ENCODE data around the gene CDKN1B.
A peak's percentile ranks its signal among the peaks of the same experiment; 100 is the strongest.
"Not testable (repeated sequence)": the region's sequence is repeated elsewhere in the genome, so short reads cannot be mapped to it uniquely, and the experiment has no call there.

CDKN1B gene

GRCh38 chr12:12736759-12737676, 19.9 kb downstream of the CDKN1B start:
- DNase-seq (ENCODE audit: low read depth), result no peak
- peak overlapping the region; percentile 29 for H3K4me3 ChIP-seq (ENCODE audit: low read depth, low read length)
- peak; percentile 50 for TF ChIP-seq CTCF (IDR thresholded peaks at IDR 0.05; ENCODE audit: low read depth, low read length, missing control alignments)

- not testable (repeated sequence) for DNase-seq (ENCODE audit: low read depth); H3K4me3 ChIP-seq (ENCODE audit: low read depth, low read length)
Measured at GRCh38 chr12:12738152-12738551, 21.0 kb downstream of the CDKN1B start.

GRCh38 chr12:12741660-12742059, 24.5 kb downstream of the CDKN1B start:
- no peak for TF ChIP-seq CTCF (IDR thresholded peaks at IDR 0.05; ENCODE audit: low read depth, low read length, missing control alignments)
- DNase-seq (ENCODE audit: low read depth), result no peak
- no peak overlapping the region for H3K4me3 ChIP-seq (ENCODE audit: low read depth, low read length)

GRCh38 chr12:12744546-12745305, 27.6 kb downstream of the CDKN1B start:
- TF ChIP-seq CTCF (IDR thresholded peaks at IDR 0.05; ENCODE audit: low read depth, low read length, missing control alignments), result no peak
- DNase-seq (ENCODE audit: low read depth), result no peak
- H3K4me3 ChIP-seq (ENCODE audit: low read depth, low read length), result no peak overlapping the region

GRCh38 chr12:12745576-12746211, 28.5 kb downstream of the CDKN1B start:
- TF ChIP-seq CTCF (IDR thresholded peaks at IDR 0.05; ENCODE audit: low read depth, low read length, missing control alignments), result no peak
- DNase-seq (ENCODE audit: low read depth), result no peak
- H3K4me3 ChIP-seq (ENCODE audit: low read depth, low read length), result no peak overlapping the region

GRCh38 chr12:12747278-12747677, 30.1 kb downstream of the CDKN1B start:
- H3K4me3 ChIP-seq (ENCODE audit: low read depth, low read length), result no peak overlapping the region
- TF ChIP-seq CTCF (IDR thresholded peaks at IDR 0.05; ENCODE audit: low read depth, low read length, missing control alignments), result no peak
- no peak for DNase-seq (ENCODE audit: low read depth)

- no peak for TF ChIP-seq CTCF (IDR thresholded peaks at IDR 0.05; ENCODE audit: low read depth, low read length, missing control alignments)
- H3K4me3 ChIP-seq (ENCODE audit: low read depth, low read length), result no peak overlapping the region
- no peak for DNase-seq (ENCODE audit: low read depth)
Measured at GRCh38 chr12:12748044-12748443, 30.9 kb downstream of the CDKN1B start.
